ENCODE measurements around the gene KRT2.

The KRT2 gene

GRCh38 chr12:52600941-52601481, 51.0 kb downstream of the KRT2 start, which contains the start of gene KRT72:
Gene KRT72, minus strand, starts transcription at chr12:52601463. Its CDS starts 11 bp downstream, at chr12:52601452.
- TF ChIP-seq FOXP2 (optimal IDR thresholded peaks at IDR 0.05; ENCODE audit: borderline replicate concordance, extremely low read depth, extremely low read length, insufficient read depth) = no peak
- TF ChIP-seq SIN3A (IDR thresholded peaks at IDR 0.05; ENCODE audit: borderline replicate concordance, insufficient read depth, low read length) = no peak
- TF ChIP-seq POLR2AphosphoS5 (IDR thresholded peaks at IDR 0.05; ENCODE audit: low read depth, low read length) = no peak
- TF ChIP-seq, protein P1, sequence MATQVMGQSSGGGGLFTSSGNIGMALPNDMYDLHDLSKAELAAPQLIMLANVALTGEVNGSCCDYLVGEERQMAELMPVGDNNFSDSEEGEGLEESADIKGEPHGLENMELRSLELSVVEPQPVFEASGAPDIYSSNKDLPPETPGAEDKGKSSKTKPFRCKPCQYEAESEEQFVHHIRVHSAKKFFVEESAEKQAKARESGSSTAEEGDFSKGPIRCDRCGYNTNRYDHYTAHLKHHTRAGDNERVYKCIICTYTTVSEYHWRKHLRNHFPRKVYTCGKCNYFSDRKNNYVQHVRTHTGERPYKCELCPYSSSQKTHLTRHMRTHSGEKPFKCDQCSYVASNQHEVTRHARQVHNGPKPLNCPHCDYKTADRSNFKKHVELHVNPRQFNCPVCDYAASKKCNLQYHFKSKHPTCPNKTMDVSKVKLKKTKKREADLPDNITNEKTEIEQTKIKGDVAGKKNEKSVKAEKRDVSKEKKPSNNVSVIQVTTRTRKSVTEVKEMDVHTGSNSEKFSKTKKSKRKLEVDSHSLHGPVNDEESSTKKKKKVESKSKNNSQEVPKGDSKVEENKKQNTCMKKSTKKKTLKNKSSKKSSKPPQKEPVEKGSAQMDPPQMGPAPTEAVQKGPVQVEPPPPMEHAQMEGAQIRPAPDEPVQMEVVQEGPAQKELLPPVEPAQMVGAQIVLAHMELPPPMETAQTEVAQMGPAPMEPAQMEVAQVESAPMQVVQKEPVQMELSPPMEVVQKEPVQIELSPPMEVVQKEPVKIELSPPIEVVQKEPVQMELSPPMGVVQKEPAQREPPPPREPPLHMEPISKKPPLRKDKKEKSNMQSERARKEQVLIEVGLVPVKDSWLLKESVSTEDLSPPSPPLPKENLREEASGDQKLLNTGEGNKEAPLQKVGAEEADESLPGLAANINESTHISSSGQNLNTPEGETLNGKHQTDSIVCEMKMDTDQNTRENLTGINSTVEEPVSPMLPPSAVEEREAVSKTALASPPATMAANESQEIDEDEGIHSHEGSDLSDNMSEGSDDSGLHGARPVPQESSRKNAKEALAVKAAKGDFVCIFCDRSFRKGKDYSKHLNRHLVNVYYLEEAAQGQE (IDR thresholded peaks at IDR 0.05; ENCODE audit: insufficient read depth in 1 of 2, low read depth in 2 of 2, low read length in 2 of 2) = no peak
- no peak for TF ChIP-seq TAF1 (IDR thresholded peaks at IDR 0.05; ENCODE audit: borderline replicate concordance, insufficient read depth, low read length)

DNA sequence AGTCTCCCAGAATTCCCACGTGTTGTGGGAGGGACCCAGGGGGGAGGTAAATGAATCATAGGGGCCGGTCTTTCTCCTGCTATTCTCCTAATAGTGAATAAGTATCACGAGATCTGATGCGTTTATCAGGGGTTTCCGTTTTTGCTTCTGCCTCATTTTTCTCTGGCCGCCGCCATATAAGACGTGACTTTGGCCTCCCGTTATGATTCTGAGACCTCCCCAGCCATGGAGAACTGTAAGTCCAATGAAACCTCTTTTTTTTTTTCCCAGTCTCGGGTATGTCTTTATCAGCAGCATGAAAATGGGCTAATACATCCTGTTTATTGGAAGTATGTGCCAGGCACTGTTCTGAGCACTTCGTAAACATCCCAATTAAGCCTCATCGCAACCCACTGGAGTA, 51.5 kb downstream of the KRT2 start:
- TF ChIP-seq, protein P1 (IDR thresholded peaks at IDR 0.05; ENCODE audit: insufficient read depth in 1 of 2, low read depth in 2 of 2, low read length in 2 of 2) = no peak
- TF ChIP-seq POLR2AphosphoS5 (IDR thresholded peaks at IDR 0.05; ENCODE audit: low read depth, low read length) (no peak), TAF1 (IDR thresholded peaks at IDR 0.05; ENCODE audit: borderline replicate concordance, insufficient read depth, low read length) (no peak), SIN3A (IDR thresholded peaks at IDR 0.05; ENCODE audit: borderline replicate concordance, insufficient read depth, low read length) (no peak), FOXP2 (optimal IDR thresholded peaks at IDR 0.05; ENCODE audit: borderline replicate concordance, extremely low read depth, extremely low read length, insufficient read depth) (no peak)

DNA sequence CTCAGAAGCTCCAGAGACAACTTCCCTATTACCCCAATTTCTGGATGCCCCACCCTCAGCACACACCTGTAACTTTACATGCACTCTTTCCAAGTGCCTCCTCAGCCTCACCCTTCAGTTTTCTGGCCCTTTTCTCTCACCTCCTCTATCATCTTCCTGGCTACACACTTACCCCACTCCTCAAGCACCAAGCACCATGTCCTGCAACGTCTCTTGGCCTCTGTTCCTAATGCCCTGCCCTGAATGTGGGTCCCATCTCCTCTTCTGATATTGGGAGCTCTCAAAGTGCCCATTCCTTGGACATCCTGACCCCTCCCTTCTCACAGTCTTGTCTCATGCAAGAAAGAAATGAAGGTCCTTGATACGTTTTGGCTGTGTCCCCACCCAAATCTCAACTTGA, 51.9 kb downstream of the KRT2 start:
- TF ChIP-seq FOXP2 (optimal IDR thresholded peaks at IDR 0.05; ENCODE audit: borderline replicate concordance, extremely low read depth, extremely low read length, insufficient read depth) = no peak
- TF ChIP-seq, protein P1 (IDR thresholded peaks at IDR 0.05; ENCODE audit: insufficient read depth in 1 of 2, low read depth in 2 of 2, low read length in 2 of 2) = no peak
- no peak for TF ChIP-seq TAF1 (IDR thresholded peaks at IDR 0.05; ENCODE audit: borderline replicate concordance, insufficient read depth, low read length)
- TF ChIP-seq POLR2AphosphoS5 (IDR thresholded peaks at IDR 0.05; ENCODE audit: low read depth, low read length) = no peak
- no peak for TF ChIP-seq SIN3A (IDR thresholded peaks at IDR 0.05; ENCODE audit: borderline replicate concordance, insufficient read depth, low read length)

GRCh38 chr12:52598966-52599365, 53.0 kb downstream of the KRT2 start:
- no peak for TF ChIP-seq FOXP2 (optimal IDR thresholded peaks at IDR 0.05; ENCODE audit: borderline replicate concordance, extremely low read depth, extremely low read length, insufficient read depth)
- no peak for TF ChIP-seq POLR2AphosphoS5 (IDR thresholded peaks at IDR 0.05; ENCODE audit: low read depth, low read length)
- TF ChIP-seq, protein P1 (IDR thresholded peaks at IDR 0.05; ENCODE audit: insufficient read depth in 1 of 2, low read depth in 2 of 2, low read length in 2 of 2) = no peak
- TF ChIP-seq SIN3A (IDR thresholded peaks at IDR 0.05; ENCODE audit: borderline replicate concordance, insufficient read depth, low read length) = no peak
- TF ChIP-seq TAF1 (IDR thresholded peaks at IDR 0.05; ENCODE audit: borderline replicate concordance, insufficient read depth, low read length) = no peak
